Measurements from ENCODE around the gene GRID1.

DNA sequence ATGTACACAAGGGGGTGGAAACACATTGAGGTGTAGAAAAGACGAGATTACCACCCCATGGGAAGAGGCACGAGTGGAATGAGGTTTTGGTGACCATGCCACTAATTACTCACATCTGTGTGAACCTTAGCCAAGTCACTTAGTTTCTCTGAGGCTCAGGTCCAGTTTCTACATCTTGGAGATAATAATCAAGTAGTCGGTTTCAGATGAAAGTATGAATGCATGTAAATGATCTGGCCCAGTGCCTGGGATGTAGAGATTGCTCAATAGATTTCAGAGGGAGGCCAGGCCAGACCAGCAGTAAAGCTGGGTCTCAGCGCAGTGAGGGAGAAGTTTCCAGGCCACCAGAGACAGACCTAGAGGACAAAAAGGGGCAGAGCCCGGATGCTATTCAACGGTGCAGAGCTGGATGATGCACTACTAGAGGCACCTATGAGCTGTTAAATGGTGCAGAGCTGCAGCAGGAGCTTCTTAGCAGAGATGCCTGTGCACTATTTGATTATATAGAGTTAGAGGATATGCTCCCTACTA lies 725.1 kb downstream of the GRID1 start:
- no peak for TF ChIP-seq CHD2 (IDR thresholded peaks at IDR 0.05; ENCODE audit: borderline replicate concordance, low read depth, low read length)
- TF ChIP-seq SREBF1 (IDR thresholded peaks at IDR 0.05; ENCODE audit: low read length) = no peak
- TF ChIP-seq, protein P1, sequence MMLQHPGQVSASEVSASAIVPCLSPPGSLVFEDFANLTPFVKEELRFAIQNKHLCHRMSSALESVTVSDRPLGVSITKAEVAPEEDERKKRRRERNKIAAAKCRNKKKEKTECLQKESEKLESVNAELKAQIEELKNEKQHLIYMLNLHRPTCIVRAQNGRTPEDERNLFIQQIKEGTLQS (IDR thresholded peaks at IDR 0.05; ENCODE audit: borderline replicate concordance, extremely low read depth, low read depth, low read length) = no peak
